NCI-H1048 (cell line): ENCODE measurements around the gene BMP8B.
"Not testable (repeated sequence)": the region's sequence is repeated elsewhere in the genome, so short reads cannot be mapped to it uniquely, and the experiment has no call there.

ENCODE experiments used
- DNase-seq: peaks from one replicate; lab custom pipeline; 2025; lab: John Stamatoyannopoulos, UW

The BMP8B gene, protein sequence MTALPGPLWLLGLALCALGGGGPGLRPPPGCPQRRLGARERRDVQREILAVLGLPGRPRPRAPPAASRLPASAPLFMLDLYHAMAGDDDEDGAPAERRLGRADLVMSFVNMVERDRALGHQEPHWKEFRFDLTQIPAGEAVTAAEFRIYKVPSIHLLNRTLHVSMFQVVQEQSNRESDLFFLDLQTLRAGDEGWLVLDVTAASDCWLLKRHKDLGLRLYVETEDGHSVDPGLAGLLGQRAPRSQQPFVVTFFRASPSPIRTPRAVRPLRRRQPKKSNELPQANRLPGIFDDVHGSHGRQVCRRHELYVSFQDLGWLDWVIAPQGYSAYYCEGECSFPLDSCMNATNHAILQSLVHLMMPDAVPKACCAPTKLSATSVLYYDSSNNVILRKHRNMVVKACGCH

GRCh38 chr1:39788758-39789570 lies at the start of gene BMP8B:
Gene BMP8B, minus strand, starts transcription at chr1:39788865. Its CDS starts 380 bp downstream, at chr1:39788485.
- DNase-seq, result no peak

GRCh38 chr1:39836595-39837110 lies 48.0 kb upstream of the BMP8B start:
- DNase-seq, result no peak

DNA sequence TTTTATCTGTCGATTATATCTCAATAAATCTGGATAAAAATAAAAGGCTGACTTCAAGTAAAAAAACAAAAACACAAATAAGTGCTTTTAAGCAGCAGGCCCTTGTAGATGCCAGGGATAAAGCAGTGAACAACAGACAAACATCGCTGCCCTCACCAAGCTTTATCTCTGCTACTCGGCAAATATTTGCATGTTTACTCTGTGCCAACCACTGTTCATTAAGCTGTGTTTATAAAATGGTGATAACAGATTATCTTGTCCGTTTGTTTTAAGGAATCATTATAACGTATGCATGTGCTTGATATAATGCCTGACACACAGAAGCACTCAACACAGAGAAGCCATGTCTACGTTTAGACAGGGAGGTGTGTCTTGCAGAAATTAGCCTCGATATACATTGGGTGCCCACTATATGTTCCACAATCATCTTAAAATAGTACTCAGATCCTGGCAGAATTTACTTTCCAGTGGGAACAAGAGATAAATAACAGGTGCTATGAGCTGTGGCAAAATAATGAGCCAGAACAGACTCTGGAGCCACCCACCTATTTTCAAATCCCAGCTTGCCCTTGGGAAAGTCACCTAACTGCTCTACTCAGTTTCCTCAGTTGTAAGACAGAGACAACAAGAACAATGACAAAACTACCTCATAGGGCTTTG lies 47.4 kb upstream of the BMP8B start:
- no peak for DNase-seq

DNA sequence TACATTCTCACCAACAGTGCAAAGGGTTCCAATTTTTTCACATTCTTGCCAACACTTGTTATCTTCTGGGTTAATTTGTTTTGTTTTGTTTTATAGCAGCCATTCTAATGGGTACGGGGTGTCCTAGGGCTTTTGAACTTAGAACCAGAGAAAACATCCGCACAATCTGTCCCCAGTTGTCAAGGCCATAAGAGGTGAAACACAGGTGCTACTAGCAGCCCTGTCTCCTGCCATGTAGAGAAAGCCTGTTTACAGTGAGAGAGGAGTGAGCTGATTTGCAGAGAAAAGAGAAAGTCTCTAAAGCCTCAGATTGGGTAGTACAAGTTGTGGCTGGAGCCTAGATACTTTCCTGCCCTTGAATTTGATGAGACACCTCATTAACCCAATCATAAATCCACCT lies 46.4 kb upstream of the BMP8B start:
- DNase-seq, result no peak

DNA sequence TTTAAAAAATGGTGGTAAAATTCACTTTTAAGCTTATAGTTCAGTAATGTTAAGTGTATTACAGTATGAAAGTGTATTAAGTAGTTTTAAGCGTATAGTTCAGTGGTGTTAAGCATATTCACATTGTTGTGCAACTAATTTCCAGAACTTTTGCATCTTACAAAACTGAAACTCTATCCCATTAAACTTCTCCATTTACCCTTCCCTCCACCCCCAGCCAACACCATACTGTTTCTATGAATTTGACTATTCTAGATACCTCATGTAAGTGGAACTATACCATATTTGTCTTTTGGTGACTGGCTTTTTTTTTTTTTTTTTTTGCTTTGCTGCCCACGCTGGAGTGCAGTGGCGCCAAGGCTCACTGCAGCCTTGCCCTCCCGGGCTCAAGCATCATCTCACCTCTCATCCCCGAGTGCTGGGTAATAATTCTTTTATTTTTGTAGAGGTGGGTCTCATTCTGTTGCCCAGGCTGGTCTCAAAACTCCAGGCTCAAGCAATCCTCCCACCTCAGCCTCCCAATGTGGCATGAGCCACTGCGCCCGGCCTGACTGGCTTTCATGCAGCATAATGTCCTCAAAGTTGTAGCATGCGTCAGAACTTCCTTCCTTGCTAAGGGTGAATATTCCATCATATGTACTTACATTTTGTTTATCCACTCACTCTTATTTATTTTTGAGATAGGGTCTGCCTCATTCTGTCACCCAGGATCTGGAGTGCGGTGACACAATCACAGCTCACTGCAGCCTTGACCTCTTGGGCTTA lies 45.1 kb upstream of the BMP8B start:
- no peak for DNase-seq

DNA sequence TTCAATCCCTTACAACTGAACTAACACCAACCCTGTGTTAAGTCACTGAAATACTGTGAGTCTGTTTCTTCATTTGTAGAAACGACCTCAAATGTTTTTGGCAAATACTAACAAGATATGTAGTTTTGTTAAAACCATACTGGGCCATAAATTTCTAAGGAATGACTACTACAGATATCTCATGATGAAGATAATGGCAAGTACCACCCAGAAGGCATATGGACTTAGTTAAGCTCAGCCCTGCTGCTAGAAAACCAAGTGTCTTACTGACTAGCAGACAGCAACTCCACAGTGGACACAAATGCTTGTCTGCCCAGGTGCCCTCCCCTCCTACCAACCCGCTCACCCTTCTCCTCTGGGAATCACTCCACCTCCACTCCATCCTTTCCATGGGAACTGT lies 44.5 kb upstream of the BMP8B start:
- DNase-seq, result no peak

- no peak for DNase-seq
These were observed 43.6 kb upstream of the BMP8B start for GRCh38 chr1:39832294-39832693.

- no peak for DNase-seq
These were observed 41.3 kb upstream of the BMP8B start for GRCh38 chr1:39829791-39830533.

- no peak for DNase-seq
These were observed 40.1 kb upstream of the BMP8B start for GRCh38 chr1:39828734-39829133.

- not testable (repeated sequence) for DNase-seq
These were observed 39.6 kb upstream of the BMP8B start for GRCh38 chr1:39828255-39828654.

- no peak for DNase-seq
These were observed 38.5 kb upstream of the BMP8B start for GRCh38 chr1:39827201-39827600.

- DNase-seq, result no peak
These were observed 37.9 kb upstream of the BMP8B start for GRCh38 chr1:39826583-39826982.

GRCh38 chr1:39825432-39825941 lies 36.8 kb upstream of the BMP8B start:
- no peak for DNase-seq

GRCh38 chr1:39823450-39823849 lies 34.8 kb upstream of the BMP8B start:
- DNase-seq, result not testable (repeated sequence)

GRCh38 chr1:39822146-39822545 lies 33.5 kb upstream of the BMP8B start:
- no peak for DNase-seq

GRCh38 chr1:39819091-39819812 lies 30.6 kb upstream of the BMP8B start:
- DNase-seq, result no peak

GRCh38 chr1:39818482-39818881 lies 29.8 kb upstream of the BMP8B start:
- no peak for DNase-seq

DNA sequence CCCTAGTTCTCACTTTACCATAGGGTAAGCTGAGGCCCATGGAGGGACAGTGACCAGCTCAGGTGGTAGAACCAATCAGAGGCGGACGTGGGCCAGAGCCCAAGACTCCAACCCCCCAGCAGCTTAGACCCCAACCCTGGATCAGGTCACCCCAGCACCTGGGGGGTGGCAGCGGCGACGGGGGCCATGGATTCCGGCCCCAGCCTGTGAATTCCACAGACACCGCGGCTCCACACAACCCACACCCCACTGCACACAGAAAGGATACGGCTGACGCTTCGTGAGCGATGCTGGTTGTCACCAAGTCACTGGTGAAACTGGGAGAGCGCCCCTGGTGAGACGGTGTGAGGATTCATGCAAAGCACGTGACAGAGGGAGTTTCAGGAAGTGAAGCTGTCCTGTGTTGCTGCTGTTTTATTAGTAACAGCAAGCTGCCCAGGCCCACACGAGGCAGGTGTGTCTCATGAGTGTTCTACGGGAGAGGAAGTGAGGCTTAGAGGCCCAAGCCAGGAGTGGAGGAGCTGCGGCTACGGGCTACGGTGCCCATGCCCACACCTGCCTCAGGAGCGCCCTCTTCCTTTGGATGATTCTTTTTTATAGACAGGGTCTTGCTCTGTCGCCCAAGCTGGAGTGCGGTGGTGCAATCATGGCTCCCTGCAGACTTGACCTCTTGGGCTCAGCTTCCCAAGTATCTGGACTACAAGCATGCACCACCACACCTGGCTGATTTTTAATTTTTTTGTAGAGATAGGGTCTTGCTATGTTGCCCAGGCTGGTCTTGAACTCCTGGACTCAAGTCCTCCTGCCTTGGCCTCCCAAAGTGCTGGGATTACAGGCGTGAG lies 28.6 kb upstream of the BMP8B start:
- DNase-seq, result not testable (repeated sequence)
